NB4 (cell line): ENCODE measurements around the gene GPRASP3.

Experiments
- MYC ChIP-seq: IDR thresholded peaks from 2 replicates; pipeline ENCODE4 v1.6.1; 2011; ENCODE audit warnings: low read depth, low read length
- POLR2A ChIP-seq: IDR thresholded peaks from 2 replicates; pipeline ENCODE4 v1.6.1; 2011; ENCODE audit warnings: mild to moderate bottlenecking; ENCODE audit not compliant: insufficient read length; ENCODE audit errors: extremely low read depth
- TF ChIP-seq, protein P1 (sequence below): IDR thresholded peaks from one replicate; pipeline ENCODE4 v1.5.1; 2012; ENCODE audit warnings: low read depth, low read length
- TF ChIP-seq, protein P2 (sequence below): IDR thresholded peaks from 2 replicates; pipeline ENCODE4 v1.6.1; 2011; ENCODE audit warnings: low read depth, low read length

DNA sequence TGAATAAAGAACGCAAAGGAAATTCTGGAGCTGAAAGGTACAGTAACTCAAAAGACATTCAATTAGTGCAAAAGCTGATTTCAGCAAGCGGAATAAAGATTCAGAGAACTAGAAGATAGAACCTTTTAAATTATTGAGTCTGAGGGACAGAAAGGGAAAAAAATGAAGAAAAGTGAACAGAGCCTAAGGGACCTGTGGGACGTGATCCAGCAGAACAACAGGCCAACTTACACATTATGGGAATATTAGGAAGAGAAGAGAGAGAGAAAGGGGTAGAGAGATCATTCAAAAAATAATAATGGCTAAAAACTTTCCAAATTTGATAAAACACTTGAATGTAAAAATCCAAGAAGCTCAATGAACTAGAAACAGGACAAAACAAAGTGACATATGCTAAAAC, 25.8 kb upstream of the GPRASP3 start:
- TF ChIP-seq, protein P1, sequence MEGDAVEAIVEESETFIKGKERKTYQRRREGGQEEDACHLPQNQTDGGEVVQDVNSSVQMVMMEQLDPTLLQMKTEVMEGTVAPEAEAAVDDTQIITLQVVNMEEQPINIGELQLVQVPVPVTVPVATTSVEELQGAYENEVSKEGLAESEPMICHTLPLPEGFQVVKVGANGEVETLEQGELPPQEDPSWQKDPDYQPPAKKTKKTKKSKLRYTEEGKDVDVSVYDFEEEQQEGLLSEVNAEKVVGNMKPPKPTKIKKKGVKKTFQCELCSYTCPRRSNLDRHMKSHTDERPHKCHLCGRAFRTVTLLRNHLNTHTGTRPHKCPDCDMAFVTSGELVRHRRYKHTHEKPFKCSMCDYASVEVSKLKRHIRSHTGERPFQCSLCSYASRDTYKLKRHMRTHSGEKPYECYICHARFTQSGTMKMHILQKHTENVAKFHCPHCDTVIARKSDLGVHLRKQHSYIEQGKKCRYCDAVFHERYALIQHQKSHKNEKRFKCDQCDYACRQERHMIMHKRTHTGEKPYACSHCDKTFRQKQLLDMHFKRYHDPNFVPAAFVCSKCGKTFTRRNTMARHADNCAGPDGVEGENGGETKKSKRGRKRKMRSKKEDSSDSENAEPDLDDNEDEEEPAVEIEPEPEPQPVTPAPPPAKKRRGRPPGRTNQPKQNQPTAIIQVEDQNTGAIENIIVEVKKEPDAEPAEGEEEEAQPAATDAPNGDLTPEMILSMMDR, result no peak
- TF ChIP-seq MYC, result no peak
- no peak for TF ChIP-seq POLR2A
- TF ChIP-seq, protein P2, sequence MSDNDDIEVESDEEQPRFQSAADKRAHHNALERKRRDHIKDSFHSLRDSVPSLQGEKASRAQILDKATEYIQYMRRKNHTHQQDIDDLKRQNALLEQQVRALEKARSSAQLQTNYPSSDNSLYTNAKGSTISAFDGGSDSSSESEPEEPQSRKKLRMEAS, result no peak
